Progenitor cell of endocrine pancreas (in vitro differentiated cells): ENCODE measurements around the gene ATF3. TPM values are rescaled to one million over a fixed set of nuclear protein-coding genes. Genes with fewer than 3 reads are reported as not detected.
A peak's percentile ranks its signal among the peaks of the same experiment; 100 is the strongest.

ENCODE experiments used
- DNase-seq: peaks from one replicate; pipeline ENCODE4 v3.0.0; 2021; ENCODE audit warnings: low spot score; ENCODE audit not compliant: unreplicated experiment
- H3K27ac Mint-ChIP-seq: 2 replicates; pipeline ENCODE4 v1.8.0; 2021; ENCODE audit warnings: mild to moderate bottlenecking, moderate library complexity, mixed read lengths
- H3K27me3 Mint-ChIP-seq: 2 replicates; pipeline ENCODE4 v1.8.0; 2021; ENCODE audit warnings: mixed read lengths
- H3K36me3 Mint-ChIP-seq: 2 replicates; pipeline ENCODE4 v1.8.0; 2022; ENCODE audit warnings: mixed read lengths; ENCODE audit not compliant: insufficient read depth
- H3K4me1 Mint-ChIP-seq: 2 replicates; pipeline ENCODE4 v1.8.0; 2021; ENCODE audit warnings: low read depth, mixed read lengths
- H3K4me3 Mint-ChIP-seq: 2 replicates; pipeline ENCODE4 v1.8.0; 2021; ENCODE audit warnings: low read depth, mild to moderate bottlenecking, moderate library complexity, mixed read lengths
- H3K9me3 Mint-ChIP-seq: 2 replicates; pipeline ENCODE4 v1.8.0; 2021; ENCODE audit warnings: low read depth, mixed read lengths
- CTCF ChIP-seq: fragments of 200-600 bp; sonication (generic); IDR thresholded peaks from one replicate; pipeline ENCODE4 v1.5.0; 2021; ENCODE audit warnings: antibody characterized with exemption, mild to moderate bottlenecking; ENCODE audit not compliant: unreplicated experiment
- long read RNA-seq: library from polyadenylated mRNA; unstranded; transcript quantifications from one replicate; pipeline ENCODE4 v2.0.0, GENCODE V29; 2020
- total RNA-seq: library from RNA; stranded (reverse); gene quantifications from 2 replicates; pipeline ENCODE4 v1.2.1, GENCODE V29; 2021

ATF3 gene
- total RNA-seq = 14.6 and 18.2 TPM in 2 replicates
- long read RNA-seq, transcript ATF3-202 (4 exons, 2,033 nt) = major isoform, 31 of 36 reads
- long read RNA-seq, partial matches to known transcripts = 0 of 36 reads
- long read RNA-seq, other reads (novel, unspliced or antisense) = 2 of 36 reads

GRCh38 chr1:212608392-212608958 is at the start of gene ATF3:
ATF3 (plus strand) TSS chr1:212608761; CDS start chr1:212615022, 6,261 bp downstream.
- Mint-ChIP-seq H3K4me1 (peaks cover 33% of the 10 kb centered on the region), H3K27me3 (peaks cover 65% of the 10 kb centered on the region), H3K36me3 (peaks cover 1% of the 10 kb centered on the region), H3K9me3 (no peaks in the 10 kb centered on the region), H3K4me3 (peak within 1 kb of the TSS; percentile 73), H3K27ac (peak within 1 kb of the TSS; percentile 97)
- TF ChIP-seq CTCF = no peak
- DNase-seq = peak; percentile 98

GRCh38 chr1:212559929-212560328 is 48.6 kb upstream of the ATF3 start:
- Mint-ChIP-seq H3K27me3 (peaks cover 4% of the 10 kb centered on the region), H3K9me3 (peaks cover 4% of the 10 kb centered on the region), H3K4me1 (peaks cover 6% of the 10 kb centered on the region), H3K4me3 (peak overlapping the region; percentile 46), H3K27ac (peak overlapping the region; percentile 98), H3K36me3 (no peaks in the 10 kb centered on the region)
- no peak for DNase-seq
- TF ChIP-seq CTCF = no peak

GRCh38 chr1:212560933-212561460 is 47.6 kb upstream of the ATF3 start:
- Mint-ChIP-seq H3K4me1 (peaks cover 6% of the 10 kb centered on the region), H3K27ac (peak overlapping the region; percentile 2), H3K4me3 (no peak overlapping the region), H3K27me3 (peaks cover 14% of the 10 kb centered on the region), H3K9me3 (peaks cover 4% of the 10 kb centered on the region), H3K36me3 (no peaks in the 10 kb centered on the region)
- TF ChIP-seq CTCF = no peak
- DNase-seq = no peak

GRCh38 chr1:212561501-212561931 is 47.0 kb upstream of the ATF3 start:
- H3K4me1 Mint-ChIP-seq = peaks cover 8% of the 10 kb centered on the region

GRCh38 chr1:212562771-212563170 is 45.8 kb upstream of the ATF3 start:
- no peak overlapping the region for H3K4me3 Mint-ChIP-seq
- H3K27ac Mint-ChIP-seq = no peak overlapping the region
- no peak for TF ChIP-seq CTCF
- H3K36me3 Mint-ChIP-seq = no peaks in the 10 kb centered on the region
- H3K27me3 Mint-ChIP-seq = peaks cover 20% of the 10 kb centered on the region
- DNase-seq = no peak
- peaks cover 4% of the 10 kb centered on the region for H3K9me3 Mint-ChIP-seq
- H3K4me1 Mint-ChIP-seq = peaks cover 15% of the 10 kb centered on the region

More at GRCh38 chr1:212561501-212561931, 47.0 kb upstream of the ATF3 start:
- no peak overlapping the region for H3K4me3 Mint-ChIP-seq
- no peaks in the 10 kb centered on the region for H3K36me3 Mint-ChIP-seq
- peaks cover 4% of the 10 kb centered on the region for H3K9me3 Mint-ChIP-seq
- no peak for TF ChIP-seq CTCF
- no peak for DNase-seq
- H3K27ac Mint-ChIP-seq = peak overlapping the region; percentile 2
- peaks cover 18% of the 10 kb centered on the region for H3K27me3 Mint-ChIP-seq
